HG03342 (cell line): ENCODE measurements around the gene PCBD2.
"Not testable (repeated sequence)": the region's sequence is repeated elsewhere in the genome, so short reads cannot be mapped to it uniquely, and the experiment has no call there.

Source experiments
- ATAC-seq: cut with Tn5 transposase; IDR thresholded peaks from one replicate; pipeline ENCODE4 v1.9.1; 2021; ENCODE audit warnings: mild to moderate bottlenecking, moderate library complexity; ENCODE audit not compliant: unreplicated experiment

Gene PCBD2

DNA sequence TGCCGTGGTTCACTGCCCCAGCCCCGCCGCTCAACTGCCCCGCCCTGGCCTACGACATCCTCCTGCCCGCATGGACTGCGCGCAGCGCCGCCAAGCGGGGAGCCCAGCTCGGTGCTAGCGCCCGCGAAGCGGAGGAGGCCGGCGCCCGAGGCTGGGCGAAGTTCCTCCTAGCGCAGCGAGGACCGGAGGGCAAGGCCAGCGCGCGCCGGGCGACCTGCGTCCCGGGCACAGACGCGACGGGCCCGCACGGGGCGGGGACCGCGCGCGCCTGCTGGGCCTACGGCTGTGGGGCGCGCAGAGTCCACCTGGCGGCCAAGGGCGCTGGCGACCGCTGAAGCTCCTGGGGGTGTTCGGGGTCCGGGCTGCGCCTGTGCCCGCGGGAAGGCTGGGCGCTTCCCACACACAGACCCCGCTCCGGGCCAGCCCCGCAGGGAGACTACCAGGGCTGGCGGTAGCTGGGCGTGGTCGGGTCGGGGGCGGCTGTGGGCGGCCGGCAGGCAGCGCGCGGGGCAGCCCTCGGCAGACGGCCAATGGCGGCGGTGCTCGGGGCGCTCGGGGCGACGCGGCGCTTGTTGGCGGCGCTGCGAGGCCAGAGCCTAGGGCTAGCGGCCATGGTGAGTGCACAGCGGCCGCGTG, at the start of gene PCBD2:
Gene PCBD2, plus strand, starts transcription at position 522 of the 636 bp plus-strand sequence. Its CDS starts 9 bp downstream, at position 531.
- ATAC-seq = peak; percentile 78

DNA sequence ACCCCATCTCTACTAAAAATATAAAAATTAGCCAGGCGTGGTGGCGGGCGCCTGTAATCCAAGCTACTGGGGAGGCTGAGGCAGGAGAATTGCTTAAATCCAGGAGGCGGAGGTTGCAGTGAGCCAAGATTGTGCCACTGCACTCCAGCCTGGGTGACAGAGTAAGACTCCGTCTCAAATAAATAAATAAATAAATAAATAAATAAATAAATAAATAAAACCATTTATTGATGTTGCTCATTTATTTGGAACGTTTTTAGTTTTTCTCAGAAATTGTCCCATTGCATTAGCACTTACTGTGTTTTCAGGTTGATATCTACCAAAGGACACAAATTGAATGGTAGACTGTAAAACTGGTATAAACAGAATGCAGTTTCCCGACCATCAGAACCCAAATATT, 48.5 kb upstream of the PCBD2 start:
- not testable (repeated sequence) for ATAC-seq

DNA sequence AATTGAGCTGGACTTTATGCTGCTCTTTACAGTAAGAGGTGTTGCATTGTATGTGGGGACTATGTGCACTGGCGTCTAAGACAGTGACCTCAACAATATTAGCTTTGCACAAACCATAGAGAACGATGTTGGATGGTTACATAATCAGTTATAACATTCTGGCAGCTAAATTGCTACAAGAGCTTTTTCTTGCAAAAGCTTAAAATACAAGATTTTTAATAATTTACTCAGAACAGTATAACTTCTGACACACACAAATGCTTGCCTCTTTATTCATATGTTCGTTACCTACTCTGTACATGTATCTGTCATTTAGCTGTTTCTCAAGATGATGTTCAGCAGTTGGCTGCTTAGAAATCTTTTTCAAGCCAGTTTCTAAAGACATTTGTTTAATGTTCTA, 47.5 kb upstream of the PCBD2 start:
- no peak for ATAC-seq

DNA sequence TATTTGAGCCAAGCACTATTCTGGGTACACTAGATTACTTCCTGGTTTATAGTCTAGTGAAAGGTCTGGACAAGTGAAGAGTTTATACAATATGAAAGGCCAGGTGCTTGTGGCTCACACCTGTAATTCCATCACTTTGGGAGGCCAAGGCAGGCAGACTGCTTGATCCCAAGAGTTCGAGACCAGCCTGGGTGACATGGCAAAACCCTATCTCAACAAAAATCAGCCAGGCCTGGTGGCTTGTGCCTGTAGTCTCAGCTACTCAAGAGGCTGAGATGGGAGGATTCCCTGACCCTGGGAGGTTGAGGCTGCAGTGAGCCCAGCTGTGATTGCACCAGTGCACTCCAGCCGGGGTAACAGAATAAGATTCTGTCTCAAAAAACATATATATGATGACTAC, 40.2 kb upstream of the PCBD2 start:
- ATAC-seq = no peak

GRCh38 chr5:134873494-134873893, 31.4 kb upstream of the PCBD2 start:
- ATAC-seq = no peak

- peak; percentile 74 for ATAC-seq
These were observed 30.7 kb upstream of the PCBD2 start, which contains the start of gene TXNDC15 for GRCh38 chr5:134873987-134874830. TXNDC15 (plus strand) TSS chr5:134874371; CDS start chr5:134874428, 57 bp downstream.

GRCh38 chr5:134874831-134875655, 29.9 kb upstream of the PCBD2 start:
- ATAC-seq = no peak

GRCh38 chr5:134877159-134877558, 27.8 kb upstream of the PCBD2 start:
- peak; percentile 41 for ATAC-seq

DNA sequence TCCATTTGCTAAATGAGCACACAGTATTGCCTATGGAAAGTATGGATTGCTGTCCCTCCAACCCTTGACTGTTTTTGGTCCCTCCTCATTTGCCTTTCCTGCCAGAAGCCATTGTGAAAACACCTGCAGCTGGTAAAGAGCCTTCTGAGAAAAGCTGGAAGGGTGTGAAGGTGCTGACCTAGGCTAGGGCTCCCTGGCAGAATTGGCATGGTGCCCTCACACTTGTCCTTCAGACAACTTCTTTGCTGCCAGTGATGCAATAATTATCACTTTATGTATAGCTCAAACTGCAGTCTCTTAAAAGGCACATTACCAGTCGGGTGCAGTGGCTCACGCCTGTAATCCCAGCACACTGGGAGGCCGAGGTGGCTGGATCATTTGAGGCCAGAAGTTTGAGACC, 26.5 kb upstream of the PCBD2 start:
- ATAC-seq = no peak

- no peak for ATAC-seq
These were observed 25.5 kb upstream of the PCBD2 start for GRCh38 chr5:134879456-134879855.

DNA sequence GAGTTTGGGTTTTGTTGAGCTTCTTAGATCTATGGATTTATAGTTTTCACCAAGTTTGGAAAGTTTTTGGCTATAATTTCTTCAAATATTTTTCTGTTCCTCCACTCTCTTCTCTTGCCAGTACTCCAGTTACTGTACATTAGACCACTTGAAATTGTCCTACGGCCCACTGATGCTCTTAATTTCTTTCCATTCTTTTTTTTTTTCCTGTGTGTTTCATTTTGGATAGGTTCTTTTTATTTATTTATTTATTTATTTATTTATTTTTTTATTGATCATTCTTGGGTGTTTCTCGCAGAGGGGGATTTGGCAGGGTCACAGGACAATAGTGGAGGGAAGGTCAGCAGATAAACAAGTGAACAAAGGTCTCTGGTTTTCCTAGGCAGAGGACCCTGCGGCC, 24.0 kb upstream of the PCBD2 start:
- not testable (repeated sequence) for ATAC-seq

GRCh38 chr5:134881711-134882110, 23.2 kb upstream of the PCBD2 start:
- ATAC-seq = not testable (repeated sequence)

DNA sequence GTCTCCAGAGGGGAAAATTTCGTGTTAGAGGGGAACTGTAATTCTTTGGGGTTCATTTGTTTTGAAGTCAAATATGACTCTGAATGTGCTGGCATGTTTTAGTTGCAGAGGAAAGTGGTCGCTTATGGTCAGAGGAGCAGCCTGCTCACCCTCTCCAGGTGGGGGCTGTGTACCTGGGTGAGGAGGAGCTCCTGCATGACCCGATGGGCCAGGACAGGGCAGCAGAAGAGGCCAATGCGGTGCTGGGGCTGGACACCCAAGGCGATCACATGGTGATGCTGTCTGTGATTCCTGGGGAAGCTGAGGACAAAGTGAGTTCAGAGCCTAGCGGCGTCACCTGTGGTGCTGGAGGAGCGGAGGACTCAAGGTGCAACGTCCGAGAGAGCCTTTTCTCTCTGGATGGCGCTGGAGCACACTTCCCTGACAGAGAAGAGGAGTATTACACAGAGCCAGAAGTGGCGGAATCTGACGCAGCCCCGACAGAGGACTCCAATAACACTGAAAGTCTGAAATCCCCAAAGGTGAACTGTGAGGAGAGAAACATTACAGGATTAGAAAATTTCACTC, 17.3 kb upstream of the PCBD2 start:
- no peak for ATAC-seq

DNA sequence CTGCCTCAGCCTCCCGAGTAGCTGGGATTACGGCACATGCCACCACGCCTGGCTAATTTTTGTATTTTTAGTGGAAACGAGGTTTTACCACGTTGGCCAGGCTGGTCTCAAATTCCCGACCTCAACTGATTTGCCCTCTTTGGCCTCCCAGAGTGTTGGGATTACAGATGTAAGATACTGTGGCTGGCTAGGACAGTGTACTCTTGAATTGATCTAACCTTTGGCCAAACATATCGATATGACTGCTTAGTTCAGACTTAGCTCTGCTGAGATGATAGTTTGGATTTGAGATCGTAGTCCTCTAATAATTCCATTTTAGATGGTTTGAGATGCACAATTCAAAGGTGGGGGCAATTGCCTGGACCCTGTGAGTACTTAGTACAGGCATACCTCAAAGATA, 15.6 kb upstream of the PCBD2 start:
- no peak for ATAC-seq

DNA sequence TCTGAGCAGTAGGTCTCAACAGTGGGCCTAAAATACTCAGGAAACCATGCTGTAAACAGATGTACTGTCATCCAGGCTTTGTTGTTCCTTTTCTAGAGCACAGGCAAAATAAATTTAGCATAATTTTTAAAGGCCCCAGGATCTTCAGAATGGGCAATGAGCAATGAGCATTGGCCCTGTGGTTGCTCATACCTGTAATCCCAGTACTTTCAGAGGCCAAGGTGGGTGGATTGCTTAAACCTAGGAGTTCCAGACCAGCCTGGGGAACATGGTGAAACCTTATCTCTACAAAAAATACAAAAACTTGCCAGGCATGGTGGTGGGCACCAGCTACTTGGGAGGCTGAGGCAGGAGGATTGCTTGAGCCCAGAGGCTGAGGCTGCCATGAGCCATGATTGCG, 13.5 kb upstream of the PCBD2 start:
- ATAC-seq = no peak

- ATAC-seq = no peak
These were observed 12.6 kb upstream of the PCBD2 start for GRCh38 chr5:134892282-134892681.

GRCh38 chr5:134892926-134893325, 12.0 kb upstream of the PCBD2 start:
- no peak for ATAC-seq

DNA sequence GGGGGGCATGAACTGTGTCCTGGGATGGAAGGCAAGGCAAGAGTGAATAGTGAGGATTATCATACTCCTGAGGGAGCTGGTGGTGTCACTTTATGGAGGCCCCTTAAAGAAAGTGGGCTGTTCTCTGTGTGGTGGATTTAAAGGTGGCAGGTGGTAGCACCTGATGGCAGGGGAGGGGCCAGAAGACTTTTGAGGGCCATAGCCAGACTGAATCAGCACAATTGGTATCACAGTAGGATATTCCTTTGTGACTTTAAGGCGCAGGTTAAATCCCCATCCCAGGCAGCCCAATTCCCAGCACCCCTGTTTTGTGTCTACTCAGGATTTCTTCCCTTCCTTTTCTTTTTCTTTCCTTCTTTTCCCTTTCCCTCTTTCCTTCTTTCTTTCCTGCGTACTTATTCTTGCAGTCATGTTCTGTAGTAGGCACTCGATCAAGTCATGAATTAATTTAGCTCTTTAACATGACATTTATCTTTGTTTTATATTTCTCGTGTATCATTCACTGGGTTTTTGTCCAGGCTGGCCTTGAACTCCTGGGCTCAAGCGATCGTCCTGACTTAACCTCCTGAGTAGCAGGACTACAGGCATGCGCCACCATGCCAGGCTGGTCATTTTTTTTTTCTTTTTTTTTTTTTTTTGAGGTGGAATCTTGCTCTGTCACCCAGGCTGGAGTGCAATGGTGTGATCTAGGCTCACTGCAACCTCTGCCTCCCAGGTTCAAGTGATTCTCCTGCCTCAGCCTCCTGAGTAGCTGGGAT, 11.0 kb upstream of the PCBD2 start:
- no peak for ATAC-seq

DNA sequence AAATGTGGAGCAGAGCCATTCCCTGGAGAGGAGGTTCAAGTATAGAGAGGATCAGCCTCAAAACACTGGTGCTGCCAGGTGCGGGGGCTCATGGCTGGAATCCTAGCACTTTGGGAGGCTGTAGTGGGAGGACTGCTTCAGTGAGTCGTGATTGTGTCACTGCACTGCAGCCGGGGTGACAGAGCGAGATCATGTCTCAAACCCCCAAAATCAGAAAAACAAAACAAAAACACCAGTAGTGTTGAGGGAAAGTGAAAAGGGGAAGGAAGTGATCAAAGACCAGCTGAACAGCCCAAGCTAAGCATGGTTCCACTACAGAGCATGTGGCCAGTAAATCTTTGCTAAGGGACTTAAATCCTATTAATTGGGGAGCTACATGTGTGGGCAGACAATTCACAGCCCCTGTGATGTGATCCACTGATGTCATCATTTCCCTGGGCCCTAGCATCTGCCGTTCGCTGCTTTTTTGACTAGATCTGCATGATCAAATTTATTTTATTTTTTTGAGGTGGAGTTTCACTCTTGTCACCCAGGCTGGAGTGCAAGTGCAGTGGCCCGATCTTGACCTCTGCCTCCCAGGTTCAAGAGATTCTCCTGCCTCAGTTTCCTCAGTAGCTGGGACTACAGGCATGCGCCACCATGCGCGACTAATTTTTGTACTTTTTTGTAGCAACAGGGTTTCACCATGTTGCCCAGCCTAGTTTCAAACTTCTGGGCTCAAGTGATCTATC, 2.7 kb upstream of the PCBD2 start:
- peak; percentile 34 for ATAC-seq
